GM13977 (cell line): ENCODE measurements around the gene BMPR2.
"Not testable (repeated sequence)": the region's sequence is repeated elsewhere in the genome, so short reads cannot be mapped to it uniquely, and the experiment has no call there.

Experiments
- DNase-seq: peaks from one replicate; pipeline ENCODE4 v3.0.0; 2012; ENCODE audit warnings: low spot score
- in situ Hi-C: fragments of 300-500 bp; cut with MboI; formaldehyde crosslinking; loops from one replicate; pipeline ENCODE4 v1.12.0; 2022; ENCODE audit warnings: low sequenced_read_pairs, low pct_unique_long_range_greater_than_20kb, mixed read lengths, inconsistent platforms; ENCODE audit not compliant: unreplicated experiment
- TF ChIP-seq, protein P1 (sequence below): IDR thresholded peaks from 2 replicates; pipeline ENCODE4 v1.5.1; 2012; ENCODE audit warnings: mild to moderate bottlenecking, control low read depth; ENCODE audit not compliant: insufficient read depth; ENCODE audit errors: extremely low read depth, missing control alignments

Gene BMPR2

GRCh38 chr2:202373490-202373889 lies 2.6 kb upstream of the BMPR2 start:
- no peak for DNase-seq
- TF ChIP-seq, protein P1, sequence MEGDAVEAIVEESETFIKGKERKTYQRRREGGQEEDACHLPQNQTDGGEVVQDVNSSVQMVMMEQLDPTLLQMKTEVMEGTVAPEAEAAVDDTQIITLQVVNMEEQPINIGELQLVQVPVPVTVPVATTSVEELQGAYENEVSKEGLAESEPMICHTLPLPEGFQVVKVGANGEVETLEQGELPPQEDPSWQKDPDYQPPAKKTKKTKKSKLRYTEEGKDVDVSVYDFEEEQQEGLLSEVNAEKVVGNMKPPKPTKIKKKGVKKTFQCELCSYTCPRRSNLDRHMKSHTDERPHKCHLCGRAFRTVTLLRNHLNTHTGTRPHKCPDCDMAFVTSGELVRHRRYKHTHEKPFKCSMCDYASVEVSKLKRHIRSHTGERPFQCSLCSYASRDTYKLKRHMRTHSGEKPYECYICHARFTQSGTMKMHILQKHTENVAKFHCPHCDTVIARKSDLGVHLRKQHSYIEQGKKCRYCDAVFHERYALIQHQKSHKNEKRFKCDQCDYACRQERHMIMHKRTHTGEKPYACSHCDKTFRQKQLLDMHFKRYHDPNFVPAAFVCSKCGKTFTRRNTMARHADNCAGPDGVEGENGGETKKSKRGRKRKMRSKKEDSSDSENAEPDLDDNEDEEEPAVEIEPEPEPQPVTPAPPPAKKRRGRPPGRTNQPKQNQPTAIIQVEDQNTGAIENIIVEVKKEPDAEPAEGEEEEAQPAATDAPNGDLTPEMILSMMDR = no peak
- in situ Hi-C loops = no loop called here

DNA sequence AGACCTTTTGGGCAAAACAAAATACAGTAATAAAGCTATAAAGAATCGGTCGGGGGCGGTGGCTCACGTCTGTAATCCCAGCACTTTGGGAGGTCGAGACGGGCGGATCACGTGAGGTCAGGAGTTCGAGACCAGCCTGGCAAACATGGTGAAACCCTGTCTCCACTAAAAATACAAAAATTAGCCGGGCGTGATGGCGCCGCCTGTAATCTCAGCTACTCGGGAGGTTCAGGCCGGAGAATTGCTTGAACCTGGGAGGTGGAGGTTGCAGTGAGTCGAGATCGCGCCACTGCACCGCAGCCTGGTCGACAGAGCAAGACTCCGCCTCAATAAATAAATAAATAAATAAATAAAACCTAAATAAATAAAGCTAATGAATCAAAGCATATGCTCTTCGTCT lies 1.7 kb upstream of the BMPR2 start:
- in situ Hi-C loops, DNase-seq: not testable (repeated sequence)

DNA sequence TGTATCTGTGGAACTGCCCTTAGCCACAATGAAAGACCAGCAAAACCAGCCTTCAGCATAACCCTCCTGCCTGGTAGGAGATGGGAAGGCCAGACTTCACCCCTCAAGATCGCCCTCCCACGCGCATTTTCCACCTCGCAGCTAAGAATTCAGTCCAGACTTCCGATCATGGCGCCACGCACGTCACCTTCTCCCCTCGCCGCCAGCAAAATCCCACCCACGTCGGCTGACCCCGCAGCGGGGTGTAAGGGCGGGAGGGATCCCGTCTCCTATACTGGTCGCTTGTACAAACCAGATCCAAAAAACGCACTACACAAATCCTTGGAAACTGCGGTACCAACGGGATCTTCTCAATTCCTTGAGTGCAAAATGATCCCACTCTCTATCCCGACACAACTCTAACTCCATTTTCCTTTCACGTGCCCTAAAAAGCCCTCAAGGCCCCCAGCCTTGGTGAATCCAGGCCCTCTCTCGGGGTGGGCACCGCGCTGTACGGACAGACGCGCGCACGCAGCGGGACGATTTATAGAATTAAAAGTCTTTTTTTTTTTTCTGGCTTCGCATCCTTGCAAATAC lies 1.0 kb upstream of the BMPR2 start:
- in situ Hi-C loops = no loop called here
- no peak for DNase-seq
- TF ChIP-seq, protein P1 = peak; percentile 3

DNA sequence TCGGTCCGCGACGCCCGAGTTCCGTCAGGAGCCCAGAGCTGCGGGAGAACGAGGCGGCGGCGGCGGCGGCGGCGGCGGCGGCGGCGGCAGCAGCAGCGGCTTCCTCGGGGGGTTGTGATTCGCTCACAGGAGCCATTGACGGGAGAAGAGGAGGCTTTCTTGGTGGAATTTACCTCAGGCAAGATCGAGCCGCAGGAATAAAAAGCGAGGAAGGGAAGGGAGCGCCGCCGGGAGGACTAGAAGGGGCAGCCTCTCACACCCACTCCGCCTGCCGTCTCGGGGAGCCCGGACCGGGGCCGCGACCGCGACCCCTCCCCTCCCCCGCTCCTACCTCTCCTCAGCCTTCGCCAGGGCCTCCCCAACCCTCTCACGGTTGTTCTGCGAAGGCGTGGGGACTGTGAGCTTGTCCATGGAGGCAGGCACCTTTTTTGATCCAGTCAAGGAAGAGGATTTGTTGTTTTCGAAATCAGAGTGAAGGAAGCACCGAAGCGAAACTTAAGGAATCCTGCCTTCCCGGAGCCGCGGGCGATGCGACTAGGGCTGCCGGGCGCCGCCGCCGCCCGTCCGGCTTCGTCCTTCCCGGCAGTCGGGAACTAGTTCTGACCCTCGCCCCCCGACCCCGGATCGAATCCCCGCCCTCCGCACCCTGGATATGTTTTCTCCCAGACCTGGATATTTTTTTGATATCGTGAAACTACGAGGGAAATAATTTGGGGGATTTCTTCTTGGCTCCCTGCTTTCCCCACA lies 506 bp downstream of the BMPR2 start:
- TF ChIP-seq, protein P1 = no peak
- no peak for DNase-seq
- in situ Hi-C loops = no loop called here

DNA sequence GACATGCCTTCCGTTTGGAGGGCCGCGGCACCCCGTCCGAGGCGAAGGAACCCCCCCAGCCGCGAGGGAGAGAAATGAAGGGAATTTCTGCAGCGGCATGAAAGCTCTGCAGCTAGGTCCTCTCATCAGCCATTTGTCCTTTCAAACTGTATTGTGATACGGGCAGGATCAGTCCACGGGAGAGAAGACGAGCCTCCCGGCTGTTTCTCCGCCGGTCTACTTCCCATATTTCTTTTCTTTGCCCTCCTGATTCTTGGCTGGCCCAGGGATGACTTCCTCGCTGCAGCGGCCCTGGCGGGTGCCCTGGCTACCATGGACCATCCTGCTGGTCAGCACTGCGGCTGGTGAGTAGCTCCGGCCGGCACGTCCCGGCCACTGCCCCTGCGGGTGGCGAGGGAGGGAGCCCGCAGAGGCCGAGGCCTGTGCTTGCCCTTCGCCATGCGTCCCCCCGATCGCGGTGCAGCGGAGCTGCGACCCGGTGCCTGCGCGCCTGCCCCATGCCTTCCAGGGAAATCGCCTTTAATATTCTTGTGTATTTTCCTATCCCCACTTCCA lies 1.2 kb downstream of the BMPR2 start:
- TF ChIP-seq, protein P1 = no peak
- in situ Hi-C loops = no loop called here
- no peak for DNase-seq

- in situ Hi-C loops = no loop called here
- TF ChIP-seq, protein P1 = no peak
- no peak for DNase-seq
Measured at GRCh38 chr2:202378001-202378400, 1.9 kb downstream of the BMPR2 start.
